ENCODE measurements around the gene WBP11. TPM values are rescaled to one million over a fixed set of nuclear protein-coding genes. Genes with fewer than 3 reads are reported as not detected.
"Not testable (repeated sequence)": the region's sequence is repeated elsewhere in the genome, so short reads cannot be mapped to it uniquely, and the experiment has no call there.

WBP11 gene
- total and polyA plus RNA-seq, 8 donors: 1.4 to 65.9 (median 16.1) TPM

DNA sequence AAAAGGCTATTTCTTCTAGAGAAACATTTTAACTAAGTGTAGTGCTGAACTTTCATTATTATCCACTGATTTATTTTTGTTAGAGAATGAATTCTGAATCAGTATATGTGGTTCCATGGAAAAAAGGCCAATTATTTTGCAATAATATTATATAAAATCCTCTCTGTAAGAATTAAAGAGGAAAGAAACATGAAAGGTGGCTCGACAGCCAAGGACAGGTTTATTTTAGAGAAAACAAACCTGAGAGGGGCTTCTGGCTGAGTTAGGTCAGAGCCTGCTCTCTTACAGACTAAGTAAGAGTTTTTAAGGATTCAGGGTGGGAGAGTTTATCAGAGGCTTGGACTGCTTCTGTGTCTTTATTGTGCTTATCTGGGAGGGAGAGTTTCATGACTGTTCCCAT is 60.2 kb downstream of the WBP11 start:
- peaks cover 0 to 15% (median 6%) of the 10 kb centered on the region in 4 donors for H3K9me3 ChIP-seq
- no peak for DNase-seq
- no peak for TF ChIP-seq EP300 (IDR thresholded peaks at IDR 0.05)
- TF ChIP-seq POLR2AphosphoS5 (IDR thresholded peaks at IDR 0.05): no peak
- TF ChIP-seq, protein P1, sequence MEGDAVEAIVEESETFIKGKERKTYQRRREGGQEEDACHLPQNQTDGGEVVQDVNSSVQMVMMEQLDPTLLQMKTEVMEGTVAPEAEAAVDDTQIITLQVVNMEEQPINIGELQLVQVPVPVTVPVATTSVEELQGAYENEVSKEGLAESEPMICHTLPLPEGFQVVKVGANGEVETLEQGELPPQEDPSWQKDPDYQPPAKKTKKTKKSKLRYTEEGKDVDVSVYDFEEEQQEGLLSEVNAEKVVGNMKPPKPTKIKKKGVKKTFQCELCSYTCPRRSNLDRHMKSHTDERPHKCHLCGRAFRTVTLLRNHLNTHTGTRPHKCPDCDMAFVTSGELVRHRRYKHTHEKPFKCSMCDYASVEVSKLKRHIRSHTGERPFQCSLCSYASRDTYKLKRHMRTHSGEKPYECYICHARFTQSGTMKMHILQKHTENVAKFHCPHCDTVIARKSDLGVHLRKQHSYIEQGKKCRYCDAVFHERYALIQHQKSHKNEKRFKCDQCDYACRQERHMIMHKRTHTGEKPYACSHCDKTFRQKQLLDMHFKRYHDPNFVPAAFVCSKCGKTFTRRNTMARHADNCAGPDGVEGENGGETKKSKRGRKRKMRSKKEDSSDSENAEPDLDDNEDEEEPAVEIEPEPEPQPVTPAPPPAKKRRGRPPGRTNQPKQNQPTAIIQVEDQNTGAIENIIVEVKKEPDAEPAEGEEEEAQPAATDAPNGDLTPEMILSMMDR (IDR thresholded peaks at IDR 0.05): no peak
- no peak for TF ChIP-seq POLR2A (IDR thresholded peaks at IDR 0.05)
- peaks cover 0 to 8% (median 2%) of the 10 kb centered on the region in 4 donors for H3K36me3 ChIP-seq
- no peaks in the 10 kb centered on the region for H3K4me1 ChIP-seq
- intact Hi-C loops (cut with DNase I; ENCODE audit: low total_unique reads): no loop called here
- no peak overlapping the region for H3K27ac ChIP-seq
- no peak overlapping the region for H3K4me3 ChIP-seq
- WGBS, 5 donors: 88 to 100% (median 98%) methylated on average over 1 of the region's 1 CpG
- H3K27me3 ChIP-seq: no peaks in the 10 kb centered on the region

DNA sequence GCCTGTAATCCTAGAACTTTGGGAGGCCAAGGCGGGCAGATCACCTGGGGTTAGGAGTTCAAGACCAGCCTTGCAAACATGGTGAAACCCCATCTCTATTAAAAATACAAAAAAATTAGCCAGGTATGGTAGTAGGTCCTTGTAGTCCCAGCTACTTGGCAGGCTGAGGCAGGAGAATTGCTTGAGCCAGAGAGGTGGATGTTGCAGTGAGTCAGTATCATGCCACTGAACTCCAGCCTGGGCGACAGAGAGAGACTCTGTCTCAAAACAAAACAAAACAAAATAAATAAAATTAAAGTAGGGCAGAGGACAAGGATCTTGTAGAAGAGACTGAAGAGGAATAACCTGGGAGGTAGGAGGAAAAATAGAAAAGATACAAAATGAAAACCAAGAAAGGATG is 61.3 kb downstream of the WBP11 start:
- WGBS, 5 donors: 94 to 100% (median 98%) methylated on average over 2 of the region's 2 CpGs
- Histone ChIP-seq H3K27ac (no peak overlapping the region), H3K36me3 (peaks cover 0 to 8% (median 2%) of the 10 kb centered on the region in 4 donors), H3K27me3 (no peaks in the 10 kb centered on the region), H3K4me3 (no peak overlapping the region), H3K4me1 (no peaks in the 10 kb centered on the region), H3K9me3 (peaks cover 0 to 15% (median 6%) of the 10 kb centered on the region in 4 donors)
- TF ChIP-seq POLR2AphosphoS5 (IDR thresholded peaks at IDR 0.05): no peak
- no peak for TF ChIP-seq POLR2A (IDR thresholded peaks at IDR 0.05)
- TF ChIP-seq EP300 (IDR thresholded peaks at IDR 0.05): no peak
- TF ChIP-seq, protein P1 (IDR thresholded peaks at IDR 0.05): no peak
- no peak for DNase-seq
- intact Hi-C loops (cut with DNase I; ENCODE audit: low total_unique reads): no loop called here

DNA sequence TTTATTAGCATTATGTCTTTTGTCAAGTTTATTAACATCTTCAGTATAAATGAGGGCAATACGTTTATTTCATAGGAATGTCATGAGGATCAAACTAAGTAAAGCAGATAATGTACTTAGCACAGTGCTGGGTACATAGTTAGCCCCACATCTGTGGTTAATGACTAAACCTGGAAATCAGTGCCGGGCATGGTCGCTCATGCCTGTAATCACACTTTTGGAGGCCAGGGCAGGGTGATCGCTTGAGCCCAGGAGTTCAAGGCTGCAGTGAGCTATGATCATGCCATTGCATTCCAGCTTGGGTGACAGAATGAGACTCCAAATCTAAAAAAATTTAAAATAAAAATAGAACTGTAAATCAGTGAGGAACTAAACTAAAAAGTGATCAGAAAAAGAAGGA is 62.1 kb downstream of the WBP11 start:
- TF ChIP-seq POLR2A (IDR thresholded peaks at IDR 0.05): no peak
- TF ChIP-seq POLR2AphosphoS5 (IDR thresholded peaks at IDR 0.05): no peak
- TF ChIP-seq, protein P1 (IDR thresholded peaks at IDR 0.05): no peak
- no peak for TF ChIP-seq EP300 (IDR thresholded peaks at IDR 0.05)
- Histone ChIP-seq H3K4me3 (no peak overlapping the region), H3K27ac (no peak overlapping the region), H3K4me1 (no peaks in the 10 kb centered on the region), H3K9me3 (peaks cover 0 to 15% (median 6%) of the 10 kb centered on the region in 4 donors), H3K36me3 (peaks cover 0 to 8% (median 2%) of the 10 kb centered on the region in 4 donors), H3K27me3 (no peaks in the 10 kb centered on the region)
- DNase-seq: no peak
- 67 to 89% (median 83%) methylated on average over 4 of the region's 4 CpGs for WGBS, 5 donors
- intact Hi-C loops (cut with DNase I; ENCODE audit: low total_unique reads): no loop called here

DNA sequence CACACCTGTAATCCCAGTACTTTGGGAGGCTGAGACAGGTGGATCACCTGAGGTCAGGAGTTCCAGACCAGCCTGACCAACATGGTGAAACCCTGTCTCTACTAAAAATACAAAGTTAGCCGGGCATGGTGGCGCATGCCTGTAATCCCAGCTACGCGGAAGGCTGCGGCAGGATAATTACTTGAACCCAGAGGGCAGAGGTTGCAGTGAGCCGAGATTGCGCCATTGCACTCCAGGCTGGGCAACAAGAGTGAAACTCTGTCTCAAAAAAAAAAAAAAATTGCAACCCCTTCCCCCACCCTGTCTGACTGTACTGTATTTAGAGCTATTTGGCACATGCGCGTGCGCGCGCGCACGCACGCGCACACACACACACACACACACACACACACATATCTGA is 66.8 kb downstream of the WBP11 start:
- WGBS, 5 donors: 86 to 96% (median 92%) methylated on average over 16 of the region's 16 CpGs
- intact Hi-C loops (cut with DNase I; ENCODE audit: low total_unique reads): not testable (repeated sequence)

More for the DNA sequence above, 66.8 kb downstream of the WBP11 start:
- H3K27ac ChIP-seq, H3K27me3 ChIP-seq, H3K9me3 ChIP-seq, H3K4me3 ChIP-seq, DNase-seq, H3K36me3 ChIP-seq, H3K4me1 ChIP-seq: not testable (repeated sequence)

Other genes starting within 250 kb of the WBP11 start
- 10 to 100 TPM in 2 of 5 donors, under 1 TPM in 1, not detected in 2; 0.87 to 38.2 (median 23.5) TPM for gene PLBD1, start 235.6 kb downstream of the WBP11 start, total RNA-seq
- 1 to 10 TPM; 4.7 to 9.5 (median 7.2) TPM for gene PLBD1, start 235.6 kb downstream of the WBP11 start, polyA plus RNA-seq
- 10 to 100 TPM in 1 of 5 donors, 1 to 10 TPM in 1, not detected in 3; 2.6 to 31.0 TPM for gene GUCY2C, start 106.9 kb downstream of the WBP11 start, total RNA-seq
- gene GUCY2C, start 106.9 kb downstream of the WBP11 start, polyA plus RNA-seq: under 1 TPM in 2 of 3 donors, not detected in 1; 0.05 to 0.31 TPM
- gene C12orf60, start 192 bp upstream of the WBP11 start, total RNA-seq: 1 to 10 TPM in 3 of 5 donors, not detected in 2; 1.0 to 3.1 (median 1.5) TPM
- 1 to 10 TPM; 1.1 to 2.4 (median 1.4) TPM for gene C12orf60, start 192 bp upstream of the WBP11 start, polyA plus RNA-seq
- gene SMCO3, start 10.7 kb upstream of the WBP11 start, total RNA-seq: 1 to 10 TPM in 1 of 5 donors, not detected in 4; 2.4 TPM
- not detected for gene SMCO3, start 10.7 kb upstream of the WBP11 start, polyA plus RNA-seq
- gene ART4, start 40.0 kb upstream of the WBP11 start, total RNA-seq: 1 to 10 TPM in 1 of 5 donors, under 1 TPM in 1, not detected in 3; 0.72 to 2.0 TPM
- 1 to 10 TPM in 1 of 3 donors, under 1 TPM in 1, not detected in 1; 0.03 to 1.7 TPM for gene ART4, start 40.0 kb upstream of the WBP11 start, polyA plus RNA-seq
- gene MGP, start 82.4 kb upstream of the WBP11 start, total RNA-seq: 100 to 1,000 TPM in 4 of 5 donors, 10 to 100 TPM in 1; 67.7 to 362 (median 187) TPM
- 10 to 100 TPM; 52.4 to 83.5 (median 66.7) TPM for gene MGP, start 82.4 kb upstream of the WBP11 start, polyA plus RNA-seq
- gene ERP27, start 135.1 kb upstream of the WBP11 start, total RNA-seq: 10 to 100 TPM in 1 of 5 donors, 1 to 10 TPM in 3, not detected in 1; 1.1 to 12.3 (median 1.3) TPM
- gene ERP27, start 135.1 kb upstream of the WBP11 start, polyA plus RNA-seq: 1 to 10 TPM; 1.1 to 3.5 (median 1.5) TPM
- 10 to 100 TPM; 13.4 to 74.2 (median 47.0) TPM for gene ARHGDIB, start 158.1 kb upstream of the WBP11 start, total RNA-seq
- 100 to 1,000 TPM in 1 of 3 donors, 10 to 100 TPM in 2; 82.2 to 127 (median 95.2) TPM for gene ARHGDIB, start 158.1 kb upstream of the WBP11 start, polyA plus RNA-seq
- gene PDE6H, start 169.6 kb upstream of the WBP11 start, total RNA-seq: not detected
- gene PDE6H, start 169.6 kb upstream of the WBP11 start, polyA plus RNA-seq: not detected